Osteocyte (in vitro differentiated cells): ENCODE measurements around the gene CADPS. TPM values are rescaled to one million over a fixed set of nuclear protein-coding genes. Genes with fewer than 3 reads are reported as not detected.

Source experiments
- DNase-seq: peaks from one replicate; pipeline ENCODE4 v3.0.0; 2021; ENCODE audit warnings: mixed read lengths; ENCODE audit not compliant: unreplicated experiment; ENCODE audit errors: extremely low spot score
- H3K27ac Mint-ChIP-seq: one replicate; pipeline ENCODE4 v1.8.0; 2021; ENCODE audit warnings: mild to moderate bottlenecking, mixed read lengths; ENCODE audit not compliant: unreplicated experiment
- H3K27me3 Mint-ChIP-seq: one replicate; pipeline ENCODE4 v1.8.0; 2021; ENCODE audit warnings: mixed read lengths; ENCODE audit not compliant: unreplicated experiment
- H3K36me3 Mint-ChIP-seq: one replicate; pipeline ENCODE4 v1.8.0; 2021; ENCODE audit warnings: mixed read lengths; ENCODE audit not compliant: unreplicated experiment
- H3K4me1 Mint-ChIP-seq: one replicate; pipeline ENCODE4 v1.8.0; 2021; ENCODE audit warnings: mixed read lengths; ENCODE audit not compliant: unreplicated experiment
- H3K4me3 Mint-ChIP-seq: one replicate; pipeline ENCODE4 v1.8.0; 2021; ENCODE audit warnings: mild to moderate bottlenecking, moderate library complexity, mixed read lengths; ENCODE audit not compliant: unreplicated experiment
- H3K9me3 Mint-ChIP-seq: one replicate; pipeline ENCODE4 v1.8.0; 2021; ENCODE audit warnings: mixed read lengths; ENCODE audit not compliant: unreplicated experiment
- CTCF ChIP-seq: fragments of 200-600 bp; sonication (generic); IDR thresholded peaks from 2 replicates; pipeline ENCODE4 v1.5.0; 2021; ENCODE audit warnings: antibody characterized with exemption, mild to moderate bottlenecking, moderate library complexity
- total RNA-seq: library from RNA; stranded (reverse); gene quantifications from 2 replicates; pipeline ENCODE4 v1.2.1, GENCODE V29; 2021

Gene CADPS
- total RNA-seq, 1 donor from 2014 or later = not detected

- Mint-ChIP-seq H3K4me3 (no peak overlapping the region), H3K36me3 (no peaks in the 10 kb centered on the region), H3K4me1 (no peaks in the 10 kb centered on the region), H3K27ac (no peak overlapping the region), H3K27me3 (peaks cover 2% of the 10 kb centered on the region), H3K9me3 (peaks cover 9% of the 10 kb centered on the region)
- no peak for TF ChIP-seq CTCF
- DNase-seq = no peak
Measured at GRCh38 chr3:62737449-62737848, 137.8 kb downstream of the CADPS start.

- no peak for TF ChIP-seq CTCF
- Mint-ChIP-seq H3K27me3 (no peaks in the 10 kb centered on the region), H3K36me3 (no peaks in the 10 kb centered on the region)
Measured at GRCh38 chr3:62735510-62735909, 139.7 kb downstream of the CADPS start.

GRCh38 chr3:62732183-62732904 lies 142.9 kb downstream of the CADPS start:
- H3K4me3 Mint-ChIP-seq = no peak overlapping the region
- H3K27me3 Mint-ChIP-seq = no peaks in the 10 kb centered on the region
- no peaks in the 10 kb centered on the region for H3K9me3 Mint-ChIP-seq
- H3K36me3 Mint-ChIP-seq = no peaks in the 10 kb centered on the region
- no peak overlapping the region for H3K27ac Mint-ChIP-seq
- no peaks in the 10 kb centered on the region for H3K4me1 Mint-ChIP-seq
- TF ChIP-seq CTCF = no peak
- no peak for DNase-seq

More at GRCh38 chr3:62735510-62735909, 139.7 kb downstream of the CADPS start:
- H3K4me1 Mint-ChIP-seq = no peaks in the 10 kb centered on the region
- H3K4me3 Mint-ChIP-seq = no peak overlapping the region
- DNase-seq = no peak
- H3K9me3 Mint-ChIP-seq = peaks cover 9% of the 10 kb centered on the region
- no peak overlapping the region for H3K27ac Mint-ChIP-seq

- no peak for TF ChIP-seq CTCF
- Mint-ChIP-seq H3K4me3 (no peak overlapping the region), H3K36me3 (no peaks in the 10 kb centered on the region), H3K9me3 (no peaks in the 10 kb centered on the region), H3K27me3 (no peaks in the 10 kb centered on the region), H3K27ac (no peak overlapping the region), H3K4me1 (no peaks in the 10 kb centered on the region)
- DNase-seq = no peak
Measured at GRCh38 chr3:62727981-62728380, 147.2 kb downstream of the CADPS start.

- TF ChIP-seq CTCF = no peak
- no peaks in the 10 kb centered on the region for H3K27me3 Mint-ChIP-seq
- H3K36me3 Mint-ChIP-seq = no peaks in the 10 kb centered on the region
- DNase-seq = no peak
- no peaks in the 10 kb centered on the region for H3K9me3 Mint-ChIP-seq
- H3K4me1 Mint-ChIP-seq = no peaks in the 10 kb centered on the region
- H3K4me3 Mint-ChIP-seq = no peak overlapping the region
- H3K27ac Mint-ChIP-seq = no peak overlapping the region
Measured at GRCh38 chr3:62727536-62727935, 147.7 kb downstream of the CADPS start.
